Gastrocnemius medialis (tissue), 4 donors: ENCODE results near the gene DPP10. TPM values are rescaled to one million over a fixed set of nuclear protein-coding genes. Genes with fewer than 3 reads are reported as not detected.

Experiments
- ATAC-seq, 2 donors: fragments of 150-250 bp; one replicate each; pipeline ENCODE4 v1.9.1; 2016
- DNase-seq, 2 donors: peaks; one replicate each; pipeline ENCODE4 v3.0.0-alpha.2; 2019
- H3K27ac ChIP-seq, 4 donors: fragments of 200-600 bp; sonication (generic); 1 replicate in 1 of 4; 2 replicates in 3 of 4; pipeline ENCODE4 v1.5.1; 2016 to 2018; ENCODE audit warnings: mild to moderate bottlenecking in 2 of 4, moderate library complexity in 1 of 4
- H3K27me3 ChIP-seq, 3 donors: fragments of 200-600 bp; sonication (generic) in 2 of 3; 1 replicate in 1 of 3; 2 replicates in 2 of 3; pipeline versions ENCODE4 v1.5.1 to v1.6.0; 2016 to 2019; ENCODE audit warnings: mild to moderate bottlenecking in 1 of 3, moderate library complexity in 1 of 3
- H3K36me3 ChIP-seq, 2 donors: fragments of 200-600 bp; sonication (generic) in 1 of 2; one replicate each; pipeline ENCODE4 v1.5.1; 2017 to 2018
- H3K4me1 ChIP-seq, 2 donors: fragments of 200-600 bp; sonication (generic) in 1 of 2; one replicate each; pipeline ENCODE4 v1.5.1; 2016 to 2017; ENCODE audit warnings: mild to moderate bottlenecking in 2 of 2
- H3K4me3 ChIP-seq, 4 donors: fragments of 200-600 bp; sonication (generic) in 3 of 4; 1 replicate in 1 of 4; 2 replicates in 3 of 4; pipeline ENCODE4 v1.5.1; 2016 to 2019; ENCODE audit warnings: mild to moderate bottlenecking in 2 of 4
- H3K9me3 ChIP-seq, 3 donors: fragments of 200-600 bp; sonication (generic) in 2 of 3; 1 replicate in 1 of 3; 2 replicates in 2 of 3; pipeline ENCODE4 v1.5.1; 2016 to 2019
- CTCF ChIP-seq, 5 experiments: fragments of 450-650 bp in 3 of 5; fragments of 200-600 bp in 2 of 5; sonication (generic) in 2 of 5; IDR thresholded peaks in 4 of 5; conservative IDR thresholded peaks in 1 of 5; 1 replicate in 4 of 5; 2 replicates in 1 of 5; pipeline ENCODE4 v1.5.1; 2016 to 2019; ENCODE audit warnings: antibody characterized with exemption in 5 of 5, mild to moderate bottlenecking in 3 of 5, moderate library complexity in 3 of 5
- POLR2A ChIP-seq, 2 donors: fragments of 450-650 bp; IDR thresholded peaks; one replicate each; pipeline ENCODE4 v1.6.1; 2017; ENCODE audit warnings: antibody characterized with exemption in 2 of 2, mild to moderate bottlenecking in 2 of 2, moderate library complexity in 2 of 2
- in situ Hi-C, 4 donors: fragments of 200-750 bp; cut with MboI; loops; one replicate each; pipeline versions ENCODE4 v1.15.0 to v1.8.0; 2017; ENCODE audit warnings: low sequenced_read_pairs in 4 of 4
- intact Hi-C: fragments of 100-400 bp; cut with DNase I; formaldehyde crosslinking; loops from one replicate; pipeline ENCODE4 v1.15.1; 2023; ENCODE audit warnings: low total_unique reads
- total RNA-seq, 4 donors: library from RNA; depleted of rRNA; stranded (reverse); fragments of >200 nt; gene quantifications; one replicate each; pipeline versions ENCODE4 v1.1.0 to v1.2.3, GENCODE V29; 2016

DPP10 gene
- total RNA-seq, 4 donors from 2014 or later = not detected

GRCh38 chr2:114857196-114857595, 414.8 kb downstream of the DPP10 start:
- no peak for TF ChIP-seq CTCF (IDR thresholded peaks at IDR 0.05 in 4 of 5, conservative IDR thresholded peaks at IDR 0.05 in 1 of 5)
- TF ChIP-seq POLR2A (IDR thresholded peaks at IDR 0.05) = no peak
- H3K27ac ChIP-seq = no peak overlapping the region
- intact Hi-C loops (no loop called here), in situ Hi-C loops (no loop called here)
- DNase-seq (no peak), ATAC-seq (no peak)
- H3K9me3 ChIP-seq = no peaks in the 10 kb centered on the region
- H3K27me3 ChIP-seq = no peaks in the 10 kb centered on the region
- no peaks in the 10 kb centered on the region for H3K4me1 ChIP-seq
- no peaks in the 10 kb centered on the region for H3K36me3 ChIP-seq
- H3K4me3 ChIP-seq = no peak overlapping the region

- in situ Hi-C loops = no loop called here
Measured at GRCh38 chr2:114859726-114860510, 417.5 kb downstream of the DPP10 start.

GRCh38 chr2:114862243-114862642, 419.8 kb downstream of the DPP10 start:
- Histone ChIP-seq H3K27ac (no peak overlapping the region), H3K27me3 (no peaks in the 10 kb centered on the region), H3K36me3 (no peaks in the 10 kb centered on the region), H3K4me3 (no peak overlapping the region), H3K9me3 (no peaks in the 10 kb centered on the region), H3K4me1 (no peaks in the 10 kb centered on the region)
- no peak for TF ChIP-seq CTCF (IDR thresholded peaks at IDR 0.05 in 4 of 5, conservative IDR thresholded peaks at IDR 0.05 in 1 of 5)
- TF ChIP-seq POLR2A (IDR thresholded peaks at IDR 0.05) = no peak
- intact Hi-C loops (no loop called here), in situ Hi-C loops (no loop called here)
- ATAC-seq (no peak), DNase-seq (no peak)

More at GRCh38 chr2:114859726-114860510, 417.5 kb downstream of the DPP10 start:
- DNase-seq (no peak), ATAC-seq (no peak)
- H3K27me3 ChIP-seq = no peaks in the 10 kb centered on the region
- no peaks in the 10 kb centered on the region for H3K9me3 ChIP-seq
- no peak overlapping the region for H3K4me3 ChIP-seq
- intact Hi-C loops = no loop called here
- H3K27ac ChIP-seq = no peak overlapping the region
- H3K36me3 ChIP-seq = no peaks in the 10 kb centered on the region
- no peaks in the 10 kb centered on the region for H3K4me1 ChIP-seq
- TF ChIP-seq POLR2A (IDR thresholded peaks at IDR 0.05) (no peak), CTCF (IDR thresholded peaks at IDR 0.05 in 4 of 5, conservative IDR thresholded peaks at IDR 0.05 in 1 of 5) (no peak)

- no peak for ATAC-seq
- no peak for TF ChIP-seq CTCF (IDR thresholded peaks at IDR 0.05 in 4 of 5, conservative IDR thresholded peaks at IDR 0.05 in 1 of 5)
- TF ChIP-seq POLR2A (IDR thresholded peaks at IDR 0.05) = no peak
- H3K4me3 ChIP-seq = no peak overlapping the region
- intact Hi-C loops = no loop called here
- H3K36me3 ChIP-seq = no peaks in the 10 kb centered on the region
- H3K27ac ChIP-seq = no peak overlapping the region
- no peak for DNase-seq
- in situ Hi-C loops = no loop called here
- no peaks in the 10 kb centered on the region for H3K4me1 ChIP-seq
- H3K9me3 ChIP-seq = no peaks in the 10 kb centered on the region
- no peaks in the 10 kb centered on the region for H3K27me3 ChIP-seq
Measured at GRCh38 chr2:114864901-114865300, 422.5 kb downstream of the DPP10 start.
